Inferior parietal cortex (tissue), 1 donor: ENCODE data around the gene SKAP2.
A peak's percentile ranks its signal among the peaks of the same experiment; 100 is the strongest.

Source experiments
- DNase-seq: peaks from one replicate; pipeline ENCODE4 v3.0.0-alpha.2; 2016; ENCODE audit errors: extremely low spot score

The SKAP2 gene

DNA sequence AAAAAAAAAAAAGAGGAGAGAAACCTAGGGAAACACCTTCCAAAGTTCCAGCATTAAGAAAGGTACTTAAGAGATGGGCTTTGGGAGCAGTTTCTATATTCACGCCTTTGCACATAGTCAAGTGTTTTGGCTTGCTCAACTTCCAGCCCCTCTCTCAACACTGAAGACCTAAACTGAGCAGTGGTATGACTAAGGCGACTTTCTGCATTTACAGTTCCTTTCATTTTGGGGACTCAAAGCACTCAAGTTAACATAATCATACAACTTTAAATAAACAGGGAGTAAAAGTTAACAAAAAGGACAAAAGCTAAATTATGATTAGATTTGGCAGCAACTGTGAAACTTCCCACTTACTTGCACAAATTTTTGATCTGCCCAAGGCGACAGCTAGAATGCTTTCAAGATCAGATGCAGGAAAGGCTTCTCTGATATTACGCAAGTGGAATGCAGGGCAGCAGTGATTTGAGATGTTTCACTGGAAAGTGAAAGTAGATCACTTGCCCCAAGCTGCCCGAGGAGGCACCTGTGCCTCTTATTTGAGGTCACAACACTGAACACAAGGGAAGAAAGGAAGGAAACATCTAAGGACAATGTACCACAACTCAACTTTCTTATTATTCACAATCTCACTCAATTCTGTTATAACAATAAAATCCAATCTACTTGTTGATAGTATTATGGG is 199.5 kb downstream of the SKAP2 start:
- no peak for DNase-seq

DNA sequence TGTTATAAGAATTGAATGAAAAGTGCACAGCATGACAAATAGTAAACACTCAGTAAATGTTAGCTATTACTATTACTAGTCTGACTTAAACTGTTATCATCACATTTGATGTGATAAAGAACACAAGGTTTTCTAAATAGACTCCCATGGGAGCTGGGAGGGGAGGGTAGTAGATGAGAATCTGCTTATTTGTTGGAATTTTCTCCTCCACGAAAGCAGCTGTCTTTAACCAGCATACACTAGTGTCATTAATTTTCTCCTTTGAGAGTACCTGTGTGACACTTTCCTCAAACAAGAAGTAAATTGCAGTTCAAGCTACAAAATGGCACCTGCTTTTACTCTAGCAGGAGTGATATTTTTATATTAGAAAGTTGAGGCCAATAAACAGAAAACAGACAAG is 200.1 kb downstream of the SKAP2 start:
- no peak for DNase-seq

DNA sequence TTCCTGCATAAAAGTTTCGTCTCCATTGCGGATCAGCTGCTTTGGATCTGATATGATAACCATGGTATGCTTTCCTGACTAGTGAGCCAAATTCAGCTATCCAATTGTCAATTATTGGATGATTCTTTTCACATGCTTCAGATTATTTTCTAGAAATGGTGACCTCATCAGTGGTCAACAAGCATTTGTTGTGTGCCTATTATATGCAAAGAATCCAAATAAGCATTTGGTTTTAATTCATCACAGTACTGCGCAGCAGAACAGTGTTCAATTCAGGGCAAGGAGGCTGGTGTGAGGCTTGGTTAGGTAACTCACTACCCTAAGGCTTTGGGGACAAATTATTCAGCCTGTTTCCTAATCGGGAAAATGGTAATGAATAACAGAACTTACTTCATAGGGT is 200.5 kb downstream of the SKAP2 start:
- no peak for DNase-seq

DNA sequence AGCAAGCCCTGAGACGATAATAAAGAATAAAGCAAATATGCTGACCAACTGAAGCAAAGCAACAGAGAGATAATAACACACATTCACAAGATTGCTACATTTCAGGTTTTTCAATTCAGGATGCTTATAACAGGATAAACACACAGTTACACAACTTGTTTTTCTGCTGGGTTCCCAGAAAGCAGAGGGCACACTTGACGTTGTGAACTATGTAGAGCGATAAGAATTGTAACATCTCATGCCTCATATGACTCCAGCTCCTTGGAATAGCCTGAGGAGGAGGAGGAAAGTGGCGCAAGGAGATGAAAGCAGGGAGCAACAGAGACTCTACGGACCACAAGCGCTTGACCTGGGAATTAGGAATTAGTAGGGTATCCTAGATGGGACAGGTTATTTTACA is 201.7 kb downstream of the SKAP2 start:
- no peak for DNase-seq

DNA sequence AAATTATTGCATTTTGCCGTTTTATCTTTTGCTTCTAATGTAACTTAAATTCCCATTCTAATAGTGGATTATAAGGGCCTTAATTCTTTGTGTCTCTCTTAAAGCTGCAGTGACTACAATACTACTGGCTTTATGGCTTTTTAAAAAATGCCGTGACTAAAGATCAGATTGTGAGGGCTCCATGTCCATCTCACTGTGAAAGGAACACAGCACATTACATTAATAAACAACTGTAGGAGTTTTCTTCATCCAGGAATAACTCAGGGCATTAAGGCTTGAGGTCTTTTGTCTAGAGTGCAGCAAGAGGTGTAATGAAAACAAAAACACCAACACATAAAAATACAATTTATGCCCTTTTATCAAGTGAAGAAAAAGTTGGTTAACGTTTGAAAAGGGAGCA is 205.3 kb downstream of the SKAP2 start:
- DNase-seq: no peak

DNA sequence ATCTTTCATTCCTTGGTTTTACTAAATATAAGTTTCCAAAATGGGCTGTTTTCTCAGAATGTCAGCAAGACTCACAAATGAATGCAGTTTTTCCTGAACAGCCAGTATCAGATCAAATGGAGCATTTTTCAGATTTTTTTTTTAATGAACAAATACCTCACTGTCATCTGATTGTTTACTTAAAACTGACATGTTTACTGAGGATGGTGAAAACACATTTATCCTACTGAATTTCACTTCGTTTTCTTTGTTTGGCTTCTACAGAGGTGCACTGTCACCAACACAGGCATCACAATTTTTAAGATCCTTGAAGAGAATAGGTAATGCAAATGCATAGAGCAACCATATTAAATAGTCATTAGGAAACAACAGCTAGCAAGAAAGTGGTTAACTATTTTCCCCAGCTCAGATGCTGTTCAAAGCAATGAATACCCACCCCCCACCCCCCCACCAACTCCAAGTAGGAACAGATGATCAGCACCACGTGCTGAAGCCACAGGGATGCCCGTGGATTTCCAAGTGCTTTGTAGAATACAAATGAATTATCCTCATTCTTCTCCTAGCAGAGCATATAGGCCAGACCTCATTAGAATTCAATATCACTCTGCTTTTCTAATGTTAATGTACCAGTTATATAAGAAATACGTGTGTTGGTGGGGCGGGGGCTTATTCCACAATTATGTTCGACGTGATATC is 205.9 kb downstream of the SKAP2 start:
- peak; percentile 49 for DNase-seq

DNA sequence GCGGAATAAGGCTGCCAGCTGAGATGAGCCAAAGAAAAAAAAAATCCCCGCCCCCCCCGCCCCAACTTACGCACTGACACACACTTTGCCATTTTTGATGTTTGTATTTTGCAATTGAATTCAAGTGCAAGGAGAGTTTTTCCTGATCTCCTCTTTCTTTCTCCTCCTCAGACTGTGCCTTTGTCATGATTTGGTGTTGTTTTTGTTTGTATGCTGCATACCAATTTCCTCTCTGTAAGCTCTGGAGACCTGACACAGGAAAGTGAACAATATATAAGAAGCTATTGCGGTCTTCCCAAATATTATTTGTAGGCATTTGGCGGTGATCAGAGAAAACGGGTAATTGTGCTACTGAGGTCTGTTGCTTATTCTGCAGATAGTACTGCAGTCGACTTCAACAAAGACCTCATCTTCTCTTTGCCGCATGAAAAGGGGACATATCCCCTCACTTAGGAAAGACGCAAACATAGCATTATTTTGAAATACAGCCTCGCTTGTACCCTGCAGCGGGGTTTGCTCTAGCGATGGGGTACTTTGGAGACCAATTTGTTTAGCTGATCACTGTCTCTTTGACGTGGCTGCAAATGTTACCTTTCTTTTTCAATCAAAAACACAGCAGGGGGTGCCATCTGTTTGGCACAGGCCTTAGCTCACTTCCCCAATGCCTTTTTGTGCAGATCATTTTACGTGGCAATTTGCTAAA is 206.6 kb downstream of the SKAP2 start:
- DNase-seq: peak; percentile 46

DNA sequence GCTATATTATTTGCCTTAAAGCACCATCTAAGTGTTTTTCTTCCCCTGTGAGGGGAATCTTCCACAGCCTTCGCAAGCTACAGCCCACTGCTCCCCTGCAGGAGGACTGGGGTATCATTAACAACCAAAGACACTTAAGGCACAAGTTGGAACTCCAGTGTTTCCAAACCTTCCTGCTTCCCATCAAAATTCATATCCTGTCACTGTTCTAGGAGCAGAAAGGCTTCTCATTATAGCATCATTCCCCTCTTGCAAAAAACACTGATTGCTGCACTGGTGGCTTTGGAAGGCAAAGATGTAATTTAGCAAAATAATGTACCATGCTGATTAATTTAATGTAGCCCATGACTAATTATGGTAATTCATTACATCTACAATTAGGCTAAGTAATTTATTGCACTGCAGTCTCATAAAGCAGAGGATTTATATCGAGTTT is 207.2 kb downstream of the SKAP2 start:
- DNase-seq: peak; percentile 49

DNA sequence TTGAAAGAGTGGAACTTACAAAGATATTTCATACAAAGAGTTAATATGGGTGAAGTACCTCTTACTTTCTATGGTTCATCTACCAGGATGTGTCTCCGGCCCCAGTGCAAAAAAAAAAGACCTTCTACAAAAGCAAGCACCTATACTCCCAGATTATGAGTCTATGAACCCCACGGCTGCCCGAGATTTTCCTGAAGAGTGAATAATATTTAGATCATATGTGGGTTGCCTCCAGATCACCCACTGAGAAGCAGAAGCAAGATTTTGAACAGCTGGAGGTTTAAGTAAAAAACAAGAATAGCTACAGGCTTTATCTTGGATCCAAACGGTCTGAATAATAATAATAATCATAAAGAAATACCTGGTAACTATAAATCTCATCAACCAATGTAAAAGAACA is 207.7 kb downstream of the SKAP2 start:
- no peak for DNase-seq

DNA sequence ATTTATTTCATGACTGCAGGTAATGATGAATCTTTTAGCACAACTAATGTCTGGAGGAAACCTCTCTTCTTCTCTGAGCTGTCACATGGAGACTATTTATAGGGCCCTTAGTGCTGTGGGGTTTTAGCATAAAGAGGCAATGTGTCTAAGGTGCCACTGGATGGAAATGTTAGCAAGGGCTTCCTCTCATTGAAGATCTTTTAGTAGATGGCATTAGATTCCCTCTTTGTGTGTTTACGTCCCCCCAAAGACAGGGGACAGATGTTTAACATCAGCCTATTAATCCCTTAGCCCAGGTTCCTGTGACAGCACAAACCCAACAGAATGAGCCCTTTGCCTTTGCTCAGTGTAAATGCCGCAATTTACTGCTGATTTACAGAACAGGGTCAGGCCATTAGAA is 208.6 kb downstream of the SKAP2 start:
- DNase-seq: no peak

DNA sequence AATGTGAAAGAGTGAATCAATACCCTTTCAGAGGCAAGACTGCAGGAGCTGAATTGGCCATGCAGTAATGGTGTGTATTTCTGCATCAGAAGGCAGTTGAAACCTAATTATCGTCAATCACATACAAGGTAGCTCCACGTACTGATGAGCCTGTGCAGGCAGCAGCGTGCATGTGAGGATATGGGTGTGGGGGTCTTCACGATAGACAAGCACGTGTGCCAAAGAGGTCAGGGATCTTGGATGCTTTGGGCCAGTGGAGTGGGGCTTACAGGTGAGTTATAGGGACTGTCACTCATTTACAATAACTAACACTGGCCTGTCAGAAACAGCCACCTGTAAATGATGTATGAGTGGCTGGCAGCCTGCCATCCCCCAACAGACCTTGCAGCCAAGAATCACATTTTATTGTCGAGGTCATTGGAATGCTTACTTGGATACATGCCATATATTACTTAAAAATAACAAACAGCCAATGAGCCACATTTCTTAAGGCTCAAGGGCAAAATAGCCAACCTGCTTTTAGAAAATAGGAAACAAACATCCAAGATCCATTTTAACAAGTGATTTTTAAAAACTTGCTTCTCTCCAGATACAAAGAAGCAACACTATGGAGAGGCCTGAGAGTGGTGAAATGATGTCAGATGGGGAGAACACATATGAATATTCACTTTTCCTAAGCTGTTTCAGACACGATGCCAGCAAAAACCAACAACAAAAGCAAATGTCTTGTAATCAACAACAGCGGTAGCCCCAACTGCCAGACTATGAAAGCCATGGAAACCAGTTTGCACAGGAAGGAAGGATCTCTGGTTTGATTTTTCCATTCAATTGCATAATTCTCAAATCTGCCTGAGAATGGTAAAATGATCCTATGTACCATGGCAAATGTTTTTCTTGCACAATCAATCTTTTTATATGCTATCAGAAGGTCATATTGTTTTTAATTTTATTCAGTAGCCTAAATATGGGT is 210.7 kb downstream of the SKAP2 start:
- no peak for DNase-seq

DNA sequence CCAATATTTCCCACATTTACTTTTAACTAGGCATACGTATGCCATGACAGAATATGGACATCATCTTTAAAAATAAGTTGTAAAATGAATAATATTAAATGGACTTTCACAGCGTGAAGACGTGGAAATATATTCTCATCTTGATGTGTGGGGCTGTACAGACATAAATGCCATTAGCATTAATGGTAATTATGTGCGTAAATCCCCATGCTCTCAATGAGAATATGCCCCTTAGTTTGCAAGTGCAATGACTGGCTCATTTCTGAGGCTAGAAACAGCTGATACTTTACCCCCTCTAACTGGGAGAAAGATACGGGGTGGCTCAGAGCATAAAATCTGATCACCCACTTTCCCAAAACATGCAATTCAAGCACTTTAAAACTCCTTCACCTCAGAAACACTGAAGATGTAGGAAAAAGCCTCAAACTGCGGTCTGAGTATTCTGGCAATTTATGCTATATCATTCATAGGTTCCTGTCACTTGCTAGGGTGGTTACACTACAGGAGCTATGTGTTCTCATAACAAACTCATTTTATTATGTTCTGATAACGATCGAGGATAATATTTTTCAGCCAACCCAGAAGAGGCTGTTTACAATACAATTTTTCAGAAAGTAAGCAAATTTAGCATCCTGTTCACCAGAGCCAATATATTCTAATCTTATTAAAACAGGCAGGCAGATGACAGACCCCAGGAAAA is 211.8 kb downstream of the SKAP2 start:
- DNase-seq: no peak

DNA sequence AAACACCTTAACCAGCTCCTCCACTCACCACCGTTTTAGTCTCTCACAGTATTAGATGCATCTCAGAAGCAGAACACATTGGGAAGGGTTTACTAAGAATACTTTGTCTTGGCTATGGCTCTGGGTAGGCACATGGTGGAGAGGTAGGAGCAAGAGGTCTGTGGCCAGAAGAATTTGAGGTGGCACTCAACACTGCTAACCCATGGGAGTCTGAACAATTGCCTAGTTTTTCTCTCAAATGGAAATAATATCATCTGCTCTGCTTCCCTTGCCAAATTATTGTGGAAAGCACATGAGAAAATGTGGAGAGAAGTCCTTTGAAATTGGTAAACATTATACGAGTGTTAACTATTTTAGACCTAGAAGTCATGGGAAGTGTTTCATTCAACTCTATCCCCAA is 214.3 kb downstream of the SKAP2 start:
- DNase-seq: no peak

DNA sequence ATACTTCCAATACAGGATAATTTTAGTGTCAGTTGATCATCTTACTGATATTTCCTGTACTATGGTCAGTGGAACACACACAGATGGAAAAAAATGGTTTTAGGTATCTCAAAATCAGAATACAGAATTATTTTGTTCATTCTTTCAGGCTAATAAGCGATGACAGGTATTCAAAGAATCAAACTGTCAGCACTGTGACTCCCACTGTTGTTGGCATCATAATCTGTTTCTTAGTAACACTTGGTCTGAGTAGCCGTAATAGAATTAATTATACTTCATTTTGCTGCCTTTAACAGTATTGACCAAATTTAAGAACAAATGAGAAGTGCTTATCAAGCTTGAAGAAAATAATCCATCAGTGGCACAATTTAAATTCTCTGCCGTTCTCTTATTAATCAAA is 215.0 kb downstream of the SKAP2 start:
- DNase-seq: no peak

DNA sequence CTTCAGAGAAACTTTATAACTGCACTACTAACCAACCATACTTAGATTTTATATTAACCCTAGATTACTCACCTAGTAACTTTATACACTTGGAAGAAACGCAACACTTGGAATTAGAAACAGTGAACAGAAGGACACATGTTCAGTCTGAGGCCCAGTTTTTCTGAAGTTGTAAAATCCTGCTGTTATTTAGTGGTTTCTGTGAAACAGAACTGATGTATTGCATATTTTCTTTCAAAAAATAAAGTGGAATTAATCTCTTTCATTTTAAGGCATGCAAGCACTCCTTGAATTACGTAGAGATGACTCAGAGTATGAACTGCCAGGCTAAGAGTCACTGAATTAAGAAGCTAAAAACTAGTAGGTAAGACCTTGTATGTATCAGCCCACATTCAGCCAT is 215.8 kb downstream of the SKAP2 start:
- no peak for DNase-seq

DNA sequence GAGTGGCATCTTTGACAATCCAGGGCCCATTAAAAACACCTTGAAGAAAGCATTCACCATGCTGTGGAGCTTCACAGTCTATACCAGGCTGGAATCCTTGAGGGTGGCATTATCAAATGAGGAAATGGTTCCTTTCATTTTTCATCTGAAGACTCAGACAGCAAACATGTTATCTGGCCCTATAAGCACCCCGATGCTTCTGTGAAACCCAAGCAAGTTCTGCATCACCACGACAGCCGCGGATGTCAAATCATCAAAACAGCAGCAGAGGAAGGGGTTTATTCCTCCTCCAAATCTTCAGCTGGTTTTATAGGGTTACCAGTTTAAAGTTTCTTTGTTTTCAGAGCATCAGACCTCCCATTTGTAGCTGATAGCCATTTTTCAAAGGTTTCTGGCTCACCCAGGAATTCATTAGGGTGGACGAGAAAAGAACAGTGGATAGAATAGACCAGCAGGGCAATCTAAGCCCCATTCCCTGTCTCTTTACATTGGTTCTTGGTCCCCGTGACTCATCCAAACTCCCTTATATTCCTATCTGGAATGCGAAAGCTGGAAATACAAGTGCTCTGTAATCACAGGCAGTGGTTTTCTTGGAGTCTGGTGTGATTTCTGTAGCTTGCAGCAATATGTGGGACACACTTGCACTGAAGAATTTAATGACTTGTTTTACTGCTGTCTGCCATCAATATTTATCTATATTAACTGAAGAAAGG is 217.9 kb downstream of the SKAP2 start:
- DNase-seq: no peak

DNA sequence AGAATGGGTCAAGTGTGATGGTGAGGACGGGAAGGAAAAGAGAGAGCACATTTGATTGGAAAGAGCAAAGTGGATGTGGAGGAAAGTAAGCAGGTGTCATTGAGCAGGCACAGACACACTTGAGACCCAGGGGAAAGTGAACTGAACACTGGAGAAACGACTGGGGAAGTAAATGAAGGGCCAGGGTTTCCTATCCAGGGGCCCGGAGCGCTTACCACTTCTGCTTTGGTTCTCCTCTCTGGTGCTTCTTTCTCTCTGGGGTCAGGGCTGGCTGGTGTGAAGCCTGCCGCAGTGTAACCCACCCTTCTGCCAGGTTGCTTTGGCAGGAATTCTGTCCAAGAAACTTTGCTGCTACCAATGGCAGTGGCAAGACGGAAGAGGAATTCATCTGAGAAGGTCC is 219.3 kb downstream of the SKAP2 start:
- DNase-seq: no peak

DNA sequence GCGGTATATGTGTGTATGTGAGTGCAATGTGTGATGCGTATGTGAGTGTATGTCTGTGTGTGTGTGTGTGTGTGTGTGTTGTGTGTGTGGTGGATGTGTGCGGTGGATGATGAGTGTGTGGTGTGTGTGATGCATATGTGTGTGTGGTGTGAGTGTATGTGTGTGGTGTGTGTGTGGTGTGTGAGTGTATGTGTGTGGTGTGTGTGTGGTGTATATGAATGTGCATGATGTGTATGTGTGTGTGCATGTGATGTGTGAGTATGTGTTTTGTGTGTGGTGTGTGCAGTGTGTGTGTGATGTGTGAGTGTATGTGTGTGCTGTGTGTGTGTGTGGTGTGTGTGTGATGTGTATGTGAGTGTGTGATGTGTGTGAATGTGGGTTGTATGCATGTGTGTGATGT is 222.0 kb downstream of the SKAP2 start:
- DNase-seq: no peak

DNA sequence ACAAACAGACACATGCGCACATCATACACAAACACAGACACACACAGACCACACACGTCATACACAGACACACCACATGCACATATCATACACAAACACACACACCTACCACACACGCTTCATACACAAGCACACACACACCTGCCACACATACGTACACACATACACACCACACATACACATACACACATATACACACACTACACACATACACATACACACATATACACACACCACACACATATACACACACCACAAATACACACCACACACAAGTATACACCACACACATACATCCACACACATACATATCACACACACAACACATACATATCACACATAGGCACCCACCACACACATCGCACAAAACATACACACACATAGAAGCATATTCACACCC is 224.7 kb downstream of the SKAP2 start:
- no peak for DNase-seq

DNA sequence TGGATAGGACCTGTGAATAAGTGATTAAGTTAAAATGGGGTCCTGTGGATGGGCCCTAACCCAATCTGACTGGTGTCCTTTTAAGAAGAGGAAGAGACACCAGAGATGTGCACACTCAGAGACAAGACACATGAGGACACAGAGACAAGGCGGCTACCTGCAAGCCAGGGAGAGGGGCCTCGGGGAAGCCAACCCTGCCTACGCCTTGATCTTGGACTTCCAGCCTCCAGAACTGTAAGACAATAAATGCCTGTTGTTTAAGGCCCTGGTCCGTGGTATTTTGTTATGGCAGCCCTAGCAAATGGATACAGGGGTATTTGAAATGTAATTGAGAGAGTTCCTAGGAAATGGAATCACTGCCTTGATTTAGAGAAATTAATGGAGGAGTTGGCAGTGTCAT is 225.3 kb downstream of the SKAP2 start:
- no peak for DNase-seq

DNA sequence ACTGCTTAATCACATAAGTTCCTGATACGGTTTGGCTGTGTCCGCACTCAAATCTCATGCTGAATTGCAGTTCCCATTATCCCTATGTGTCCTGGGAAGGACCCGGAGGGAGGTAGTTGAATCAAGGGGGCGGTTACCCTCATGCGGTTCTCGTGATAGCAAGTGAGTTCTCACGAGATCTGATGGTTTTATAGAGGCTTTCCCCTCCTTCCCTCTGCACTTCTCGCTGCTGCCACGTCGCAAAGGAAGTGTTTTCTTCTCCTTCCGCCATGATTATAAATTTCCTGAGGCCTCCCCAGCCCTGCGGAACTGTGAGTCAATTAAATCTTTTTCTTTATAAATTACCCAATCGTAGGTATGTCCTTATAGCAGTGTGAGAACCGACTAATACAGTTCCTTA is 226.2 kb downstream of the SKAP2 start:
- no peak for DNase-seq
